ENCODE results near the gene HOMER2. TPM values are rescaled to one million over a fixed set of nuclear protein-coding genes. Genes with fewer than 3 reads are reported as not detected.

Gene HOMER2
- total and polyA plus RNA-seq, 2 donors (not counting 3 experiments of a cell fraction or from before 2014, with no cell fraction given), result 0.60 to 0.68 TPM

DNA sequence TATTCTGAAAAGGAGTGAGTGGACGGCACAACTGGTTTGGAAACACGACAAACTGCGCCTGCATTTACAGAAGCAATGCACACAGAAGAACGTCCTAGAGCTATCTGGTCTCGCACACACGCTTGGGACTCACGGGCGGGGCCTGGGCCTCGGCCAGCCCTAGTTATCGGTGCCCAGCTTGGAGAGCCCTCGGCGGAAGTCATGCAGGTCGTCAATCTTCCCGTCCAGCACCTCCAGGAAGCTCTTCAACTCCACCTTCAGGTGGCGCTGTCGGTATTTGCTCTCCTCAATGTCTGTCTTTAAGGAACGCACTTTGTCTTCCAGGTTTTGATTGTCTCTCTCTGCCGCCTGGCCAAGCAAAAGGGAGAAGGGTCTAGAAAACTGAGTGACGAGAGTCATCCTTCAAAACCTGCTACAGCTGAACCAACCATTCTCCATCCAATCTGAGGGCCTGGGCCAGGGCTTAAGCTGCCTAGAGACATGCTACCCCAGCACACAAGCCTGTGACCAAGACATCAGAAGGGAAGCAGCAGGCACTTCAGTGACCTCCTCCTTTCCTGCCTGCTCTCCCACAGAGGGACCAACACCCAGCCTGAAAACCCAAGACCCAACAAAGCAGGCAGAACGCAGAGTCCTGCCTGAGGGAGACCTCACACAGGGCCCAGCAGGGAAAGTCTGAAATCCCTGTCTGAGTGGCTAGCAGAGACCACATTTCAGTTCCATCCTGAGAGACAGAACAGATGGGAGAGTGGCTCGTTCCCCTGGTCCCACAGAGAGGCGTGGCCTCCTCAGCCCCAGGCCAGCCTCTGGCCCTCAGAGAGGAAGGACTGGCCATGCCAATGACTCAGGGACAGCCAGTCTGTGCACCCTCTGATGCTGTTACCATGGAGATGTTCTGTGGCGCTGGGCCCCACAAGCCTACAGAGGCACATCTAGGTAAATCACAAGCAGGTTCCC, 102.7 kb downstream of the HOMER2 start:
- TF ChIP-seq FOS (IDR thresholded peaks at IDR 0.05; ENCODE audit: borderline replicate concordance, insufficient read depth, low read length), result no peak
- TF ChIP-seq, protein P1, sequence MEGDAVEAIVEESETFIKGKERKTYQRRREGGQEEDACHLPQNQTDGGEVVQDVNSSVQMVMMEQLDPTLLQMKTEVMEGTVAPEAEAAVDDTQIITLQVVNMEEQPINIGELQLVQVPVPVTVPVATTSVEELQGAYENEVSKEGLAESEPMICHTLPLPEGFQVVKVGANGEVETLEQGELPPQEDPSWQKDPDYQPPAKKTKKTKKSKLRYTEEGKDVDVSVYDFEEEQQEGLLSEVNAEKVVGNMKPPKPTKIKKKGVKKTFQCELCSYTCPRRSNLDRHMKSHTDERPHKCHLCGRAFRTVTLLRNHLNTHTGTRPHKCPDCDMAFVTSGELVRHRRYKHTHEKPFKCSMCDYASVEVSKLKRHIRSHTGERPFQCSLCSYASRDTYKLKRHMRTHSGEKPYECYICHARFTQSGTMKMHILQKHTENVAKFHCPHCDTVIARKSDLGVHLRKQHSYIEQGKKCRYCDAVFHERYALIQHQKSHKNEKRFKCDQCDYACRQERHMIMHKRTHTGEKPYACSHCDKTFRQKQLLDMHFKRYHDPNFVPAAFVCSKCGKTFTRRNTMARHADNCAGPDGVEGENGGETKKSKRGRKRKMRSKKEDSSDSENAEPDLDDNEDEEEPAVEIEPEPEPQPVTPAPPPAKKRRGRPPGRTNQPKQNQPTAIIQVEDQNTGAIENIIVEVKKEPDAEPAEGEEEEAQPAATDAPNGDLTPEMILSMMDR (IDR thresholded peaks at IDR 0.05; ENCODE audit: extremely low read depth in 1 of 2, insufficient read depth in 1 of 2, low read depth in 1 of 2, low read length in 2 of 2), result peak; percentile 67 to 68
- FAIRE-seq (peak; percentile 76), DNase-seq (ENCODE audit: low read depth, low spot score) (peak; percentile 56)
- no peaks in the 10 kb centered on the region for H3K36me3 ChIP-seq (ENCODE audit: control insufficient read depth in 2 of 2, extremely low read depth in 1 of 2, insufficient read depth in 2 of 2, low read length in 2 of 2)
- H4K20me1 ChIP-seq (replicated peaks; ENCODE audit: control insufficient read depth, extremely low read depth, insufficient read depth, low read length), result no peaks in the 10 kb centered on the region
- peak overlapping the region; percentile 18 for H2AFZ ChIP-seq (ENCODE audit: low read depth, low read length)
- H3K79me2 ChIP-seq (ENCODE audit: control insufficient read depth, insufficient read depth, low read length), result no peaks in the 10 kb centered on the region
- ChIA-PET CTCF (interaction anchor here (0.6 to 1.9 kb wide), 17 partner anchors 9 to 588 kb away, joined by 3 to 14 read pairs (median 4); partner anchors contain the start of genes C15orf40 and RAMAC), POLR2A (interaction anchor here (1.6 kb wide), 1 partner anchor 39 kb away, joined by 3 read pairs; no protein-coding TSS in a partner anchor)
- no TSS peak for BruUV-seq (replicated peaks)
- H3K27ac ChIP-seq (ENCODE audit: insufficient read depth, low read depth, low read length), result no peak overlapping the region
- H3K4me3 ChIP-seq (replicated peaks in 1 of 3; ENCODE audit: insufficient read depth in 1 of 3, low read depth in 1 of 3, low read length in 3 of 3), result no peak overlapping the region
- dilution Hi-C loops (cut with MboI; ENCODE audit: extremely low pct_ligation_motif_present, low sequenced_read_pairs), result no loop called here
- H3K4me1 ChIP-seq (ENCODE audit: control insufficient read depth, extremely low read depth, insufficient read depth, low read length), result no peaks in the 10 kb centered on the region
- no peaks in the 10 kb centered on the region for H3K9me1 ChIP-seq (replicated peaks; ENCODE audit: control insufficient read depth, extremely low read depth, insufficient read depth, low read length)
- H3K27me3 ChIP-seq (ENCODE audit: control insufficient read depth in 2 of 2, insufficient read depth in 2 of 2, low read length in 2 of 2), result peaks cover 0 to 2% of the 10 kb centered on the region in 2 experiments
- no peak overlapping the region for H3K9ac ChIP-seq (replicated peaks; ENCODE audit: extremely low read depth, insufficient read depth, low read length)
- intact Hi-C loops (cut with micrococcal nuclease), result loop anchor here (1.0 to 10.0 kb wide), 4 partner anchors 39 to 150 kb away; partner anchors contain the start of genes HOMER2 and RAMAC
- H3K9me3 ChIP-seq (replicated peaks; ENCODE audit: control insufficient read depth, insufficient read depth, low read length), result no peaks in the 10 kb centered on the region
- no peak overlapping the region for H3K4me2 ChIP-seq (ENCODE audit: insufficient read depth, low read length)

All from endothelial cell of umbilical vein (primary cell).